GM12878 (cell line): ENCODE measurements around the gene MEF2D. TPM values are rescaled to one million over a fixed set of nuclear protein-coding genes. Genes with fewer than 3 reads are reported as not detected.

Source experiments
- ATAC-seq: fragments of 200-7000 bp; cut with Tn5 transposase; 3 replicates; pipeline ENCODE4 v1.9.1; 2020; ENCODE audit warnings: mild to moderate bottlenecking, moderate library complexity
- BruUV-seq: library from RNA; stranded (reverse); fragments of 400-500 nt; replicated peaks from 2 replicates; lab custom pipeline; 2021; lab: Mats Ljungman, UMichigan
- CTCF ChIA-PET: fragments of 300-600 bp; sonication (Branson Sonifier 250); formaldehyde crosslinking; extraction: SDS; loops from one replicate; lab custom pipeline; 2021; ENCODE audit warnings: inconsistent platforms; lab: Yijun Ruan, JAX
- POLR2A ChIA-PET: fragments of 350-600 bp; formaldehyde crosslinking; extraction: SDS; loops from one replicate; lab custom pipeline; 2021; ENCODE audit warnings: inconsistent platforms; lab: Charles Lee
- RAD21 ChIA-PET: fragments of 300-600 bp; sonication (Branson Sonifier 250); formaldehyde crosslinking; loops from one replicate; lab custom pipeline; 2023; ENCODE audit warnings: antibody characterized with exemption; ENCODE audit not compliant: unreplicated experiment; lab: Charles Lee
- SMC1A ChIA-PET: fragments of 300-600 bp; sonication (Branson Sonifier 250); formaldehyde crosslinking; loops from one replicate; lab custom pipeline; 2023; ENCODE audit not compliant: unreplicated experiment, uncharacterized antibody; lab: Charles Lee
- DNase-seq: peaks from one replicate; pipeline ENCODE4 v3.0.0-alpha.2; 2011; ENCODE audit warnings: low read depth, low spot score
- FAIRE-seq: peaks from 3 replicates; lab custom pipeline; 2011; peaks lifted over from hg19 to GRCh38; lab: Jason Lieb, UNC
- H2AFZ ChIP-seq: 2 replicates; pipeline ENCODE4 v1.6.0; 2011; ENCODE audit warnings: low read depth, low read length, control low read depth; ENCODE audit not compliant: control insufficient read depth
- H3K27ac ChIP-seq: 2 replicates; pipeline ENCODE4 v1.5.1; 2011; ENCODE audit warnings: control low read depth; ENCODE audit not compliant: control insufficient read depth, insufficient read depth
- H3K27me3 ChIP-seq, 2 experiments: replicated peaks in 1 of 2; 2 replicates each; pipeline versions ENCODE4 v1.6.0 to v1.6.1; 2011; ENCODE audit warnings: low read length in 1 of 2; ENCODE audit not compliant: control insufficient read depth in 2 of 2, insufficient read depth in 2 of 2
- H3K36me3 ChIP-seq, 2 experiments: 2 replicates each; pipeline ENCODE4 v1.5.1; 2011; ENCODE audit warnings: low read length in 1 of 2; ENCODE audit not compliant: control insufficient read depth in 2 of 2, insufficient read depth in 2 of 2
- H3K4me1 ChIP-seq: 2 replicates; pipeline ENCODE4 v1.6.1; 2011; ENCODE audit warnings: mild to moderate bottlenecking, low read length, moderate library complexity, mixed read lengths; ENCODE audit not compliant: control insufficient read depth, insufficient read depth
- H3K4me2 ChIP-seq: 2 replicates; pipeline ENCODE4 v1.6.0; 2011; ENCODE audit warnings: control low read depth; ENCODE audit not compliant: control insufficient read depth, insufficient read depth
- H3K4me3 ChIP-seq: fragments of 200-600 bp; sonication (generic); 2 replicates; pipeline ENCODE4 v1.5.1; 2016
- H3K79me2 ChIP-seq: 2 replicates; pipeline ENCODE4 v1.6.0; 2011; ENCODE audit warnings: low read length; ENCODE audit not compliant: control insufficient read depth, insufficient read depth
- H3K9ac ChIP-seq: 2 replicates; pipeline ENCODE4 v1.8.0; 2011; ENCODE audit warnings: low read length, control low read depth, mixed read lengths; ENCODE audit not compliant: control insufficient read depth, insufficient read depth
- H3K9me3 ChIP-seq: replicated peaks from 3 replicates; pipeline ENCODE4 v1.5.1; 2011; ENCODE audit warnings: mild to moderate bottlenecking, low read length; ENCODE audit not compliant: control insufficient read depth, insufficient read depth
- H4K20me1 ChIP-seq: 2 replicates; pipeline ENCODE4 v1.6.0; 2011; ENCODE audit not compliant: control insufficient read depth, insufficient read depth
- BRCA1 ChIP-seq: IDR thresholded peaks from 2 replicates; pipeline ENCODE4 v1.6.1; 2011; ENCODE audit warnings: low read depth, low read length, improper control_type of control experiment
- CBFB ChIP-seq: IDR thresholded peaks from 2 replicates; pipeline ENCODE4 v1.6.1; 2016; ENCODE audit warnings: antibody characterized with exemption, low read depth
- GATAD2B ChIP-seq: fragments of 450-650 bp; conservative IDR thresholded peaks from 2 replicates; pipeline ENCODE4 v1.6.1; 2017; ENCODE audit warnings: low read depth, mild to moderate bottlenecking, moderate library complexity
- HCFC1 ChIP-seq: fragments of 150-350 bp; IDR thresholded peaks from 2 replicates; pipeline ENCODE4 v1.6.1; 2014; ENCODE audit warnings: low read length
- JUND ChIP-seq: IDR thresholded peaks from 2 replicates; pipeline ENCODE4 v1.6.1; 2012; ENCODE audit warnings: low read depth, mild to moderate bottlenecking, low read length, improper control_type of control experiment, moderate library complexity
- POLR2AphosphoS2 ChIP-seq: IDR thresholded peaks from 2 replicates; pipeline ENCODE4 v1.6.1; 2011; ENCODE audit warnings: low read depth, mild to moderate bottlenecking, low read length, improper control_type of control experiment, moderate library complexity
- TARDBP ChIP-seq: IDR thresholded peaks from 2 replicates; pipeline ENCODE4 v1.6.1; 2016; ENCODE audit warnings: borderline replicate concordance
- YBX1 ChIP-seq: fragments of 450-650 bp; IDR thresholded peaks from 2 replicates; pipeline ENCODE4 v1.6.1; 2016; ENCODE audit warnings: antibody characterized with exemption
- WGBS: methylation state at CpG from one replicate; pipeline ENCODE4 v1.1.6; 2016; ENCODE audit warnings: low lambda C conversion rate; ENCODE audit not compliant: insufficient replicate concordance, insufficient coverage; ENCODE audit errors: missing lambda C conversion rate; 5-methylcytosine and 5-hydroxymethylcytosine counted together
- in situ Hi-C: fragments of 300-500 bp; cut with MboI; formaldehyde crosslinking; loops from 9 replicates; pipeline ENCODE4 v1.14.3; 2018; ENCODE audit warnings: mixed read lengths
- intact Hi-C: fragments of 100-400 bp; cut with micrococcal nuclease; formaldehyde crosslinking; loops from one replicate; pipeline ENCODE4 v1.14.2; 2022; ENCODE audit not compliant: unreplicated experiment
- polyA plus RNA-seq, 11 experiments: library from polyadenylated mRNA; depleted of rRNA in 4 of 11; unstranded in 6 of 11; stranded (reverse) in 5 of 11; fragments of >200 nt; fragmentation: Nextera tagmentation in 4 of 11; fragmentation: Illumina TruSeq in 1 of 11; extraction: Ambion mirVana in 4 of 11; extraction: Trizol in 1 of 11; gene quantifications; 1 replicate in 1 of 11; 2 replicates in 10 of 11; pipeline versions ENCODE4 v1.2.1 to v1.2.3, GENCODE V29; 2011 to 2016; ENCODE audit warnings: inconsistent platforms in 2 of 11, missing spikeins in 2 of 11, low read depth in 1 of 11
- total RNA-seq, 4 experiments: library from RNA; depleted of rRNA in 3 of 4; stranded (reverse); fragments of >200 nt in 3 of 4; fragmentation: Illumina TruSeq in 1 of 4; extraction: Trizol in 1 of 4; gene quantifications; 2 replicates each; pipeline versions ENCODE4 v1.2.1 to v1.2.3, GENCODE V29; 2013 to 2021
- TF ChIP-seq, protein P1 (sequence below): fragments of 450-650 bp; IDR thresholded peaks from 2 replicates; pipeline ENCODE4 v1.6.1; 2017; ENCODE audit warnings: borderline replicate concordance
- TF ChIP-seq, protein P2 (sequence below): fragments of 450-650 bp; formaldehyde crosslinking; IDR thresholded peaks from 2 replicates; pipeline ENCODE4 v1.5.0; 2022; ENCODE audit warnings: mild to moderate bottlenecking, missing genetic modification characterization

The MEF2D gene
- total and polyA plus RNA-seq, 10 of the 15 experiments (the other 5 are each of a cell fraction or from before 2014, with no cell fraction given): 0.61 to 53.0 (median 15.2) TPM

DNA sequence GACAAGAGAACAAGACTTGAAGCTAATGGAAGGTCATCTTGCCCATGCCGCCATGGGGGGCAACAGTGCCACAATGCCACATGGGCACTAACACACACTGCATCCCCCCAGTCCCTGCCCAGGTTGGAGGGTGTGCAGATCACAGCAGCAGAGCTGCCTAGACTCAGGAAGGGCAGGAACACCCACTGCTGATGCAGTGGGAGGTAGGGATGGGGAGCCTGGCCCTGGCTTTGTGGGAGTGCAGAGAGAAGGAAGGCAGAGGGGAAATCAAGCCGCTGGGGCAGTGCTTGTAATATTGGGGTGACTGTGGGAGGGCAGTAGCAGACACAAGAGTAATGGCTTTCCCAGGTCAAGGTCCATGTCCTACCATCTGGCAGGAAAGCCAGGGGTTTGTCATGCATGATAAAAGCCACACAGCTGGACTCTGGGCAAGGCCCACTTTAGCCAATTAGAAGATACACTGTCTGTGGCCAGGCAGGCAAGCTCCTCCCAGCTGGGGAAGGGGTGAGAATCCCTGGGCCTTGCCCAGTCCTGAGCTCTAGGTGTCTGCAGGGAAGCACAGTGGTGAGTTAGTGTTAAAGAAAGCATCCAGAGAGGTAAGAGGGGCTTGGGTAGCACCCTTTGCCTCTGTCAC, 25.4 kb upstream of the MEF2D start:
- POLR2A ChIA-PET: interaction anchor here (0.9 to 2.7 kb wide), 7 partner anchors 14 to 65 kb away, joined by 4 to 25 read pairs (median 13); partner anchors contain the start of genes MEF2D and NAXE
- Histone ChIP-seq H3K27ac (no peak overlapping the region), H3K9ac (no peak overlapping the region), H3K4me3 (no peak overlapping the region), H3K79me2 (no peaks in the 10 kb centered on the region), H4K20me1 (no peaks in the 10 kb centered on the region), H3K36me3 (no peaks in the 10 kb centered on the region), H3K4me1 (peaks cover 24% of the 10 kb centered on the region), H3K9me3 (no peaks in the 10 kb centered on the region), H2AFZ (no peak overlapping the region), H3K27me3 (no peaks in the 10 kb centered on the region), H3K4me2 (no peak overlapping the region)
- in situ Hi-C loops (no loop called here), intact Hi-C loops (no loop called here)
- BruUV-seq: no TSS peak
- 93% methylated on average over 2 of the region's 2 CpGs for WGBS
- no peak for TF ChIP-seq HCFC1
- TF ChIP-seq GATAD2B: no peak
- no peak for TF ChIP-seq BRCA1
- no peak for TF ChIP-seq POLR2AphosphoS2
- TF ChIP-seq JUND: no peak
- no peak for TF ChIP-seq CBFB
- TF ChIP-seq, protein P1, sequence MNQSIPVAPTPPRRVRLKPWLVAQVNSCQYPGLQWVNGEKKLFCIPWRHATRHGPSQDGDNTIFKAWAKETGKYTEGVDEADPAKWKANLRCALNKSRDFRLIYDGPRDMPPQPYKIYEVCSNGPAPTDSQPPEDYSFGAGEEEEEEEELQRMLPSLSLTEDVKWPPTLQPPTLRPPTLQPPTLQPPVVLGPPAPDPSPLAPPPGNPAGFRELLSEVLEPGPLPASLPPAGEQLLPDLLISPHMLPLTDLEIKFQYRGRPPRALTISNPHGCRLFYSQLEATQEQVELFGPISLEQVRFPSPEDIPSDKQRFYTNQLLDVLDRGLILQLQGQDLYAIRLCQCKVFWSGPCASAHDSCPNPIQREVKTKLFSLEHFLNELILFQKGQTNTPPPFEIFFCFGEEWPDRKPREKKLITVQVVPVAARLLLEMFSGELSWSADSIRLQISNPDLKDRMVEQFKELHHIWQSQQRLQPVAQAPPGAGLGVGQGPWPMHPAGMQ: no peak
- TF ChIP-seq, protein P2, sequence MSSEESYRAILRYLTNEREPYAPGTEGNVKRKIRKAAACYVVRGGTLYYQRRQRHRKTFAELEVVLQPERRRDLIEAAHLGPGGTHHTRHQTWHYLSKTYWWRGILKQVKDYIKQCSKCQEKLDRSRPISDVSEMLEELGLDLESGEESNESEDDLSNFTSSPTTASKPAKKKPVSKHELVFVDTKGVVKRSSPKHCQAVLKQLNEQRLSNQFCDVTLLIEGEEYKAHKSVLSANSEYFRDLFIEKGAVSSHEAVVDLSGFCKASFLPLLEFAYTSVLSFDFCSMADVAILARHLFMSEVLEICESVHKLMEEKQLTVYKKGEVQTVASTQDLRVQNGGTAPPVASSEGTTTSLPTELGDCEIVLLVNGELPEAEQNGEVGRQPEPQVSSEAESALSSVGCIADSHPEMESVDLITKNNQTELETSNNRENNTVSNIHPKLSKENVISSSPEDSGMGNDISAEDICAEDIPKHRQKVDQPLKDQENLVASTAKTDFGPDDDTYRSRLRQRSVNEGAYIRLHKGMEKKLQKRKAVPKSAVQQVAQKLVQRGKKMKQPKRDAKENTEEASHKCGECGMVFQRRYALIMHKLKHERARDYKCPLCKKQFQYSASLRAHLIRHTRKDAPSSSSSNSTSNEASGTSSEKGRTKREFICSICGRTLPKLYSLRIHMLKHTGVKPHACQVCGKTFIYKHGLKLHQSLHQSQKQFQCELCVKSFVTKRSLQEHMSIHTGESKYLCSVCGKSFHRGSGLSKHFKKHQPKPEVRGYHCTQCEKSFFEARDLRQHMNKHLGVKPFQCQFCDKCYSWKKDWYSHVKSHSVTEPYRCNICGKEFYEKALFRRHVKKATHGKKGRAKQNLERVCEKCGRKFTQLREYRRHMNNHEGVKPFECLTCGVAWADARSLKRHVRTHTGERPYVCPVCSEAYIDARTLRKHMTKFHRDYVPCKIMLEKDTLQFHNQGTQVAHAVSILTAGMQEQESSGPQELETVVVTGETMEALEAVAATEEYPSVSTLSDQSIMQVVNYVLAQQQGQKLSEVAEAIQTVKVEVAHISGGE (CRISPR knock-in tag): no peak
- no peak for TF ChIP-seq YBX1
- no peak for TF ChIP-seq TARDBP
- CTCF ChIA-PET: interaction anchor here (1.1 to 3.3 kb wide), 14 partner anchors 10 to 135 kb away, joined by 3 to 17 read pairs (median 8); no protein-coding TSS in a partner anchor
- ATAC-seq (peak; percentile 10; the same call in 1 of the 3 replicates), FAIRE-seq (no peak), DNase-seq (no peak)
- SMC1A ChIA-PET: interaction anchor here (0.6 to 3.4 kb wide), 17 partner anchors 9 to 101 kb away, joined by 3 to 29 read pairs (median 5); no protein-coding TSS in a partner anchor
- RAD21 ChIA-PET: interaction anchor here (1.1 to 4.4 kb wide), 8 partner anchors 8 to 140 kb away, joined by 3 to 28 read pairs (median 10); no protein-coding TSS in a partner anchor
